Sigmoid colon (tissue), 4 donors: ENCODE results near the gene TMPRSS6.

Source experiments
- CTCF ChIP-seq, 4 experiments: fragments of 450-650 bp in 3 of 4; fragments of 200-600 bp in 1 of 4; IDR thresholded peaks; one replicate each; pipeline ENCODE4 v1.5.1; 2016 to 2019; ENCODE audit warnings: antibody characterized with exemption in 4 of 4, mild to moderate bottlenecking in 3 of 4, moderate library complexity in 2 of 4
- POLR2AphosphoS5 ChIP-seq, 4 donors: sonication (generic); formaldehyde crosslinking; IDR thresholded peaks; one replicate each; pipeline ENCODE4 v1.6.1; 2017; ENCODE audit warnings: antibody characterized with exemption in 4 of 4

DNA sequence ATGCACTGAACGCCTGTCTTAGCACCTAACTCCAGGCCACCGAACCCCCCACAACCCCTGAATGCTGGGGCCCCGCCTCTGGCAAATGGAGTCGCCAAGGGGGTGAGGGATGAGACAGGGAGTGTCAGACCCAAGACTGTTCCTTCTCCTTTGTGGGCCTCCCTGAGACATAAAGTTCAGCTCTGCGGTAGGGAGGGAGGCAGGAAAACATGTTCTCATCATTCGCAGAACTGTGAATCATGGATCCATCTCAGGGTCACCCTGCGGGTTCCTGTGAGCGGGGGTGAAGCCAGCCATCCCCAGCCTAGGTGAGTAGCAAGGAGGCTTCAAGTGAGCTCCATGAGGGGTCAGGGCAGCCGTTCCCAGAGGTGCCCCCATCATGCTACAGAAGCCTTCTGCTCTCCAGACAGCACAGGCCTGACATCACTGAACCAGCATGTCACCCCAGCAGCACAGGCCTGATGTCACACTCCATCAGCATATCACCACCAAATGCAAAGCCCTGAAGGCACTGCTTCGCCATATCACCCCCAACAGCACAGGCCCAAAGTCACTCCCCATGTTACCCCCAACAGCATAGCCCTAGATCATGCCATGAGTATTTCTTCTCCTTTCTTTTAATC, 27.2 kb downstream of the TMPRSS6 start:
- TF ChIP-seq CTCF (IDR thresholded peaks at IDR 0.05) (no peak), POLR2AphosphoS5 (IDR thresholded peaks at IDR 0.05) (no peak)
